Stimulated activated CD8-positive, alpha-beta memory T cell treated with anti-CD3 and anti-CD28 coated beads, Interleukin-12 subunit alpha, Interleukin-12 subunit beta, amount 100 ng/mL, for 4 hours (primary cell): ENCODE measurements around the gene MAN1A1.

Experiments
- DNase-seq: peaks from one replicate; pipeline ENCODE4 v3.0.0-alpha.2; 2020; ENCODE audit warnings: low read depth

The MAN1A1 gene

GRCh38 chr6:119140196-119141140 is 209.1 kb downstream of the MAN1A1 start:
- no peak for DNase-seq

GRCh38 chr6:119138906-119139541 is 210.5 kb downstream of the MAN1A1 start:
- DNase-seq, result no peak

- DNase-seq, result no peak
Observed at GRCh38 chr6:119137194-119138072, 212.1 kb downstream of the MAN1A1 start.

GRCh38 chr6:119134752-119135151 is 214.8 kb downstream of the MAN1A1 start:
- DNase-seq, result no peak

GRCh38 chr6:119133400-119133799 is 216.2 kb downstream of the MAN1A1 start:
- DNase-seq, result no peak

GRCh38 chr6:119132261-119132981 is 217.1 kb downstream of the MAN1A1 start:
- no peak for DNase-seq

GRCh38 chr6:119129968-119130484 is 219.5 kb downstream of the MAN1A1 start:
- no peak for DNase-seq

GRCh38 chr6:119129148-119129967 is 220.2 kb downstream of the MAN1A1 start:
- no peak for DNase-seq

- no peak for DNase-seq
Observed at GRCh38 chr6:119128252-119128912, 221.2 kb downstream of the MAN1A1 start.

- DNase-seq, result no peak
Observed at GRCh38 chr6:119127627-119128026, 221.9 kb downstream of the MAN1A1 start.
